Measurements from ENCODE around the gene MTG1. TPM values are rescaled to one million over a fixed set of nuclear protein-coding genes. Genes with fewer than 3 reads are reported as not detected.
A peak's percentile ranks its signal among the peaks of the same experiment; 100 is the strongest.

The MTG1 gene
- 107 and 127 TPM in 2 replicates for total RNA-seq (2013; cell fraction: nucleolus; rRNA removed)
- total RNA-seq (2014; rRNA removed), result 39.6 and 46.6 TPM in 2 replicates
- 34.4 and 41.6 TPM in 2 replicates for total RNA-seq (2014; rRNA removed; fragmentation: Illumina TruSeq; extraction: Trizol)
- 52.8 and 65.8 TPM in 2 replicates for total RNA-seq (2021)
- 17.0 TPM for polyA plus RNA-seq (2011; ENCODE audit: low read depth)
- 50.7 and 64.1 TPM in 2 replicates for polyA plus RNA-seq (2011; rRNA removed)
- 76.9 and 109 TPM in 2 replicates for polyA plus RNA-seq (2011; cell fraction: cytosol; rRNA removed)
- 240 and 347 TPM in 2 replicates for polyA plus RNA-seq (2011; cell fraction: nucleus; rRNA removed)
- 27.9 and 29.1 TPM in 2 replicates for polyA plus RNA-seq (2012)
- polyA plus RNA-seq (2014; fragmentation: Illumina TruSeq; extraction: Trizol), result 46.0 and 60.9 TPM in 2 replicates
- polyA plus RNA-seq (2014; fragmentation: Nextera tagmentation; extraction: Ambion mirVana), result 1 to 10 TPM; 6.2 to 9.2 TPM
- polyA plus RNA-seq (2014; rRNA removed), result 92.6 and 95.2 TPM in 2 replicates
- polyA plus RNA-seq (2016; fragmentation: Nextera tagmentation; extraction: Ambion mirVana), result 100 to 1,000 TPM; 102 to 104 TPM
- polyA minus RNA-seq (2011; rRNA and poly(A)+ RNA removed), result 53.0 and 56.3 TPM in 2 replicates
- polyA minus RNA-seq (2011; cell fraction: cytosol; rRNA and poly(A)+ RNA removed), result 17.9 and 18.8 TPM in 2 replicates
- 34.3 and 67.6 TPM in 2 replicates for polyA minus RNA-seq (2011; cell fraction: nucleus; rRNA and poly(A)+ RNA removed)
- Bru-seq, nascent RNA, result percentile 91 among the genes with signal in this experiment
- percentile 96 among the genes with signal in this experiment for BruChase-seq, experiment 1, labeled RNA remaining after a 6-hour chase
- percentile 93 among the genes with signal in this experiment for BruChase-seq, experiment 2, labeled RNA remaining after a 2-hour chase
- long read RNA-seq, experiment 1, transcript MTG1-201 (11 exons, 1,560 nt), result major isoform, 52 of 64 reads
- long read RNA-seq, experiment 1, transcript MTG1-208 (6 exons, 693 nt), result minor isoform, 5 of 64 reads
- long read RNA-seq, experiment 1, partial matches to known transcripts, result 2 of 64 reads
- long read RNA-seq, experiment 1, other reads (novel, unspliced or antisense), result 2 of 64 reads
- long read RNA-seq, experiment 2, transcript MTG1-208 (6 exons, 693 nt), result minor isoform, 32 of 123 reads
- long read RNA-seq, experiment 2, transcript MTG1-201 (11 exons, 1,560 nt), result major isoform, 68 of 123 reads
- long read RNA-seq, experiment 2, partial matches to known transcripts, result 3 of 123 reads
- long read RNA-seq, experiment 2, other reads (novel, unspliced or antisense), result 14 of 123 reads

- FAIRE-seq (peak; percentile 75), ATAC-seq (peak; percentile 85), DNase-seq (ENCODE audit: low read depth, low spot score) (peak; percentile 65)
- ChIA-PET CTCF (no interaction called here), POLR2A (no interaction called here), RAD21 (ENCODE audit: unreplicated experiment) (interaction anchor here (1.3 kb wide), 1 partner anchor 65 kb away, joined by 4 read pairs; no protein-coding TSS in a partner anchor), SMC1A (ENCODE audit: uncharacterized antibody, unreplicated experiment) (no interaction called here)
- Histone ChIP-seq H3K79me2 (ENCODE audit: control insufficient read depth, insufficient read depth, low read length) (peaks cover 24% of the 10 kb centered on the region), H3K27ac (ENCODE audit: control insufficient read depth, insufficient read depth) (peak within 1 kb of the TSS; percentile 95), H3K9me3 (replicated peaks; ENCODE audit: control insufficient read depth, insufficient read depth, low read length) (no peaks in the 10 kb centered on the region), H2AFZ (ENCODE audit: control insufficient read depth, low read depth, low read length) (peak within 1 kb of the TSS; percentile 69), H4K20me1 (ENCODE audit: control insufficient read depth, insufficient read depth) (no peaks in the 10 kb centered on the region), H3K27me3 (replicated peaks in 1 of 2; ENCODE audit: control insufficient read depth in 2 of 2, insufficient read depth in 2 of 2, low read length in 1 of 2) (no peaks in the 10 kb centered on the region), H3K9ac (ENCODE audit: control insufficient read depth, insufficient read depth, low read length) (peak within 1 kb of the TSS; percentile 98), H3K4me3 (peak within 1 kb of the TSS; percentile 80), H3K4me1 (ENCODE audit: control insufficient read depth, insufficient read depth, low read length) (peaks cover 39% of the 10 kb centered on the region), H3K36me3 (ENCODE audit: control insufficient read depth in 2 of 2, insufficient read depth in 2 of 2, low read length in 1 of 2) (peaks cover 3 to 5% of the 10 kb centered on the region in 2 experiments; a peak in 3 of 4 replicates), H3K4me2 (ENCODE audit: control insufficient read depth, insufficient read depth) (peak within 1 kb of the TSS; percentile 75)
- no TSS peak for BruUV-seq (replicated peaks)
- intact Hi-C loops (cut with micrococcal nuclease; ENCODE audit: unreplicated experiment), result loop anchor here (5.0 kb wide), 2 partner anchors 67 to 87 kb away; partner anchors contain the start of genes TUBGCP2 and ZNF511
- 1% methylated on average over 58 of the region's 69 CpGs for WGBS (ENCODE audit: insufficient coverage, insufficient replicate concordance, low lambda C conversion rate, missing lambda C conversion rate)
- in situ Hi-C loops (cut with MboI), result no loop called here
- TF ChIP-seq USF1 (IDR thresholded peaks at IDR 0.05; ENCODE audit: borderline replicate concordance, extremely low read length, insufficient read depth, low read depth, low read length) (peak; percentile 40), E4F1 (IDR thresholded peaks at IDR 0.05; ENCODE audit: borderline replicate concordance, partially characterized antibody) (peak; percentile 40), RB1 (IDR thresholded peaks at IDR 0.05; ENCODE audit: borderline replicate concordance) (peak; percentile 97; the same call in 1 of the 2 replicates), SP1 (IDR thresholded peaks at IDR 0.05; ENCODE audit: low read depth, low read length) (peak; percentile 53), FOS (IDR thresholded peaks at IDR 0.05; ENCODE audit: borderline replicate concordance, extremely low read depth, insufficient read length) (no peak), PML (IDR thresholded peaks at IDR 0.05; ENCODE audit: low read length) (peak; percentile 82), ZNF622 (IDR thresholded peaks at IDR 0.05) (no peak), JUND (IDR thresholded peaks at IDR 0.05; ENCODE audit: low read depth, low read length) (0 out of 2 replicates have a peak, but pooled peaks have one; percentile 36), E2F4 (IDR thresholded peaks at IDR 0.05; ENCODE audit: low read depth, low read length) (peak; percentile 71), EED (IDR thresholded peaks at IDR 0.05; ENCODE audit: low read depth) (no peak), RELB (IDR thresholded peaks at IDR 0.05; ENCODE audit: low read depth) (no peak), RAD51 (IDR thresholded peaks at IDR 0.05) (no peak)
These were observed at the start of gene MTG1 for GRCh38 chr10:133394064-133394663. TSS of gene MTG1 (plus strand) at chr10:133394157. CDS start at chr10:133394221, 64 bp downstream.
